Common myeloid progenitor, CD34-positive (primary cell): Measurements from ENCODE around the gene GPC5.
A peak's percentile ranks its signal among the peaks of the same experiment; 100 is the strongest.

Source experiments
- CTCF ChIA-PET: fragments of 350-600 bp; sonication (Branson Sonifier 250); formaldehyde crosslinking; loops from one replicate; lab custom pipeline; 2021; ENCODE audit warnings: antibody characterized with exemption; lab: Charles Lee
- POLR2A ChIA-PET: fragments of 350-600 bp; sonication (Branson Sonifier 250); formaldehyde crosslinking; loops from one replicate; lab custom pipeline; 2021; ENCODE audit warnings: antibody characterized with exemption; lab: Charles Lee
- DNase-seq, 3 donors: peaks; one replicate each; pipeline versions ENCODE4 v3.0.0 to v3.0.0-alpha.2; 2013
- H3K27ac ChIP-seq, 2 experiments: 1 replicate in 1 of 2; 2 replicates in 1 of 2; pipeline ENCODE4 v1.7.0; 2013; ENCODE audit warnings: inconsistent platforms in 2 of 2, low read length in 2 of 2, mild to moderate bottlenecking in 2 of 2, low read depth in 1 of 2, moderate library complexity in 1 of 2; ENCODE audit not compliant: severe bottlenecking in 2 of 2, insufficient read depth in 1 of 2, poor library complexity in 1 of 2
- H3K27me3 ChIP-seq, 5 experiments: replicated peaks in 2 of 5; 1 replicate in 3 of 5; 2 replicates in 2 of 5; pipeline versions ENCODE4 v1.6.1 to v1.7.0; 2013; ENCODE audit warnings: low read length in 4 of 5, mild to moderate bottlenecking in 2 of 5, moderate library complexity in 2 of 5, inconsistent platforms in 1 of 5; ENCODE audit not compliant: insufficient read depth in 5 of 5, control insufficient read depth in 4 of 5
- H3K36me3 ChIP-seq, 4 experiments: 1 replicate in 2 of 4; 2 replicates in 2 of 4; pipeline versions ENCODE4 v1.6.1 to v1.7.0; 2013; ENCODE audit warnings: low read length in 3 of 4, control low read depth in 1 of 4, mild to moderate bottlenecking in 1 of 4; ENCODE audit not compliant: control insufficient read depth in 4 of 4, insufficient read depth in 4 of 4
- H3K4me1 ChIP-seq, 4 experiments: 1 replicate in 3 of 4; 2 replicates in 1 of 4; pipeline versions ENCODE4 v1.6.1 to v1.7.1; 2013; ENCODE audit warnings: low read length in 3 of 4, mild to moderate bottlenecking in 3 of 4, control low read depth in 1 of 4, inconsistent platforms in 1 of 4, moderate library complexity in 1 of 4; ENCODE audit not compliant: control insufficient read depth in 4 of 4, insufficient read depth in 4 of 4; ENCODE audit errors: control extremely low read depth in 1 of 4
- H3K4me3 ChIP-seq, 7 experiments: 1 replicate in 4 of 7; 2 replicates in 3 of 7; pipeline versions ENCODE4 v1.5.1 to v1.7.0; 2013; ENCODE audit warnings: mild to moderate bottlenecking in 7 of 7, low read length in 6 of 7, moderate library complexity in 6 of 7, inconsistent platforms in 2 of 7, low read depth in 2 of 7, control low read depth in 1 of 7; ENCODE audit not compliant: insufficient read depth in 4 of 7, control insufficient read depth in 1 of 7; ENCODE audit errors: extremely low read depth in 1 of 7
- H3K9me3 ChIP-seq, 5 experiments: 1 replicate in 4 of 5; 2 replicates in 1 of 5; pipeline versions ENCODE4 v1.6.1 to v1.7.1; 2013; ENCODE audit warnings: low read length in 4 of 5, mild to moderate bottlenecking in 2 of 5, inconsistent platforms in 1 of 5, low read depth in 1 of 5, moderate library complexity in 1 of 5; ENCODE audit not compliant: control insufficient read depth in 4 of 5, insufficient read depth in 2 of 5; ENCODE audit errors: control extremely low read depth in 1 of 5
- WGBS: methylation state at CpG from one replicate; pipeline ENCODE4 v1.1.5; 2013; ENCODE audit not compliant: insufficient coverage; 5-methylcytosine and 5-hydroxymethylcytosine counted together

Gene GPC5

GRCh38 chr13:91902291-91902690, 503.9 kb downstream of the GPC5 start:
- no peak for DNase-seq
- H3K27ac ChIP-seq, result no peak overlapping the region
- H3K27me3 ChIP-seq, result no peaks in the 10 kb centered on the region
- H3K9me3 ChIP-seq, result no peaks in the 10 kb centered on the region
- H3K4me1 ChIP-seq, result peaks cover 0 to 12% (median 0%) of the 10 kb centered on the region in 4 experiments
- no peaks in the 10 kb centered on the region for H3K36me3 ChIP-seq
- CTCF ChIA-PET, result interaction anchor here (1.0 kb wide), 1 partner anchor 15 kb away, joined by 3 read pairs; no protein-coding TSS in a partner anchor
- POLR2A ChIA-PET, result no interaction called here
- no peak overlapping the region for H3K4me3 ChIP-seq

- no CpG with 5 or more reads among the region's 1 CpG for WGBS
- ChIA-PET CTCF (interaction anchor here (0.6 kb wide), 1 partner anchor 528 kb away, joined by 3 read pairs; no protein-coding TSS in a partner anchor), POLR2A (no interaction called here)
These were observed 505.6 kb downstream of the GPC5 start for GRCh38 chr13:91904005-91904404.

GRCh38 chr13:91904597-91904996, 506.2 kb downstream of the GPC5 start:
- Histone ChIP-seq H3K4me3 (no peak overlapping the region), H3K9me3 (no peaks in the 10 kb centered on the region), H3K27me3 (no peaks in the 10 kb centered on the region), H3K27ac (no peak overlapping the region), H3K36me3 (no peaks in the 10 kb centered on the region), H3K4me1 (peaks cover 0 to 1% (median 0%) of the 10 kb centered on the region in 4 experiments)
- WGBS, result no CpG with 5 or more reads among the region's 1 CpG
- CTCF ChIA-PET, result no interaction called here
- no peak for DNase-seq
- POLR2A ChIA-PET, result no interaction called here

More at GRCh38 chr13:91904005-91904404, 505.6 kb downstream of the GPC5 start:
- H3K27ac ChIP-seq, result no peak overlapping the region
- H3K9me3 ChIP-seq, result no peaks in the 10 kb centered on the region
- H3K4me3 ChIP-seq, result no peak overlapping the region
- H3K36me3 ChIP-seq, result no peaks in the 10 kb centered on the region
- peaks cover 0 to 3% (median 0%) of the 10 kb centered on the region in 4 experiments for H3K4me1 ChIP-seq
- DNase-seq, result no peak
- H3K27me3 ChIP-seq, result no peaks in the 10 kb centered on the region

DNA sequence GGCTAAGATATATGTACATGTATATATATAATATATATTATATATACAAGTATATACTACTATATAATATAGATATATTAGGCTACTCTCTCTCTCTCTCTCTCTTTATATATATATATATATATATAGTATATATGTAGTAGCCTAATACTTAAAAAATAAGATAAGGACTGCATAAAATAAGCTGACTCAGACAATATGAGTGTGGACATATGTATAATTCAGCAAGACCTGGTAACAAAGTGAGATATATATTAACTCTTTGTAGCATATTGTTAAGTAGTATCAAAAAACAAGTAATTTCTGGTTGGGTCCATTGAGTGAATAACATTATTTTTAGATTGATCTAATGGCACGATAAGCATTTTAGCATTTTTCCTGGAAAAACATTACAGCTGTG, 509.0 kb downstream of the GPC5 start:
- WGBS, result 88% methylated on average over 1 of the region's 1 CpG
- no peaks in the 10 kb centered on the region for H3K27me3 ChIP-seq
- CTCF ChIA-PET, result no interaction called here
- no peaks in the 10 kb centered on the region for H3K4me1 ChIP-seq
- H3K36me3 ChIP-seq, result no peaks in the 10 kb centered on the region
- H3K27ac ChIP-seq, result no peak overlapping the region
- no peak overlapping the region for H3K4me3 ChIP-seq
- H3K9me3 ChIP-seq, result no peaks in the 10 kb centered on the region
- POLR2A ChIA-PET, result no interaction called here
- no peak for DNase-seq

DNA sequence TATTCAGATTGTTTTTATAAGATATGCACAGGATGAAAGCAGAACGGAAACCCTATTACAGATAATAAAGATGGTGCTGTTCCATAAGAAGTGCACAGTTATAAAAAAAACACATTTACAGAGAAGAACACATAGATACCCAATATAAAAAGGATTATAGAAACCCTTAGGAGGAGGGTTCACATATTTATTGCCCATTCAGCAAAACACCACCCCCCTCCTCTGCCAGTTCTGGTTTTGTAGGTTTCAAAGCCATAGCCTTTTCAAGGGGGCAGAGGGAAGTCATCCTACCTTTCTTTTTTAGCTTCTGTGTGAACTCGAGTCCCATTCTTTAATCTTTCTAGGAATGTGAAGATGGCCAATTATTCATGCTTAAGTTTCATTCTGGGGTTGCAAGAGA, 511.2 kb downstream of the GPC5 start:
- Histone ChIP-seq H3K9me3 (no peaks in the 10 kb centered on the region), H3K4me1 (no peaks in the 10 kb centered on the region), H3K36me3 (no peaks in the 10 kb centered on the region), H3K27ac (no peak overlapping the region), H3K27me3 (no peaks in the 10 kb centered on the region), H3K4me3 (no peak overlapping the region)
- WGBS, result no CpG with 5 or more reads among the region's 2 CpGs
- ChIA-PET POLR2A (interaction anchor here (0.7 kb wide), 1 partner anchor 92 kb away, joined by 5 read pairs; no protein-coding TSS in a partner anchor), CTCF (no interaction called here)
- DNase-seq, result no peak

DNA sequence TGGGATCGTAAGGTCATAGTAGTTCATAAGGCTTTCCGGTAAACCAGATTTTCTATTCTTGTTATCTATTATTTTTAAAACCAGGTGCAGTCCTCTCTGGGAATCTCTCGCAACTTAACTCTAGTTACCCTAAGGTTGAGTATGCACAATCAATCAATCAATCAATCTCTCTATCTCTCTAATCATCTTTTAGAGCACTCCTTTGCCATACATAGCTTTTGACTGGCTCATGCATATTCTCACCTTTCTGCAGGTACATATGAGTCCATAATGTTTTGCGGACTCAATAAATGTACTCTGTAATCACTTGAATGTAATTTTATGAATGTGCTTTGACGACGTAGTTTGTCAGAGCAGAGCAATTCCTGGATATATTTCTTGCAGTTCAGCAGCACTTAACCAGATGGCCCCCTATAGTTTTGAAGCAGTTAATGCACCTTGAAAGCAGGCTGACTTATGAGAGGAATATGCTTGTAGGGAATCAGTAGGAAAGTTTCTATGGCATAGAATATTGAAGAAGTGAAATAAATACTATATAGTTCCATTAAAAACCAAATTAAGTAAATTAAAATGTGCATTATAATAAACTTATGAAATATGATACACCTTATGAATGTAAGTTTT, 524.7 kb downstream of the GPC5 start:
- POLR2A ChIA-PET, result no interaction called here
- DNase-seq, result peak in 1 of 3 donors; percentile 6
- CTCF ChIA-PET, result no interaction called here
- Histone ChIP-seq H3K27me3 (no peaks in the 10 kb centered on the region), H3K9me3 (no peaks in the 10 kb centered on the region), H3K4me1 (no peaks in the 10 kb centered on the region), H3K36me3 (no peaks in the 10 kb centered on the region), H3K27ac (no peak overlapping the region), H3K4me3 (no peak overlapping the region)
- WGBS, result 77% methylated on average over 3 of the region's 6 CpGs

DNA sequence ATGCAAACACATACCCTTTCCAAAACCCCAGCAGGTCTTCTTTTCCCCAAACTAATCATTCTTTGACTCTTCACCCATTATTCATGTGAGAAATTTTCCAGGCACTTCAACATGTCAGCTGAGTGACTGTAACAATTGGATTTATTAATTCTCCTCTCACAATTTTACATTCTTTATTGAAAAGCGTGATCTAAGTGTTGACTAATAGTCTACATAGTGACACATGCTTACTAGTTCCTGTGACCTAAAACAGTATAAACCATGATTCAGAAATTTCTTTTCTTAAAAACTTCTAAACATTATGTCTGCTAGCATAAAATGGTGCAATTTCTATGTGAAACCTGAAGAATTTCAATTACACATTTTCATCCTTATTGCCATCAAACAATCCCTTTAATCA, 532.3 kb downstream of the GPC5 start:
- Histone ChIP-seq H3K27ac (no peak overlapping the region), H3K36me3 (no peaks in the 10 kb centered on the region), H3K4me3 (no peak overlapping the region), H3K4me1 (no peaks in the 10 kb centered on the region), H3K27me3 (no peaks in the 10 kb centered on the region), H3K9me3 (no peaks in the 10 kb centered on the region)
- ChIA-PET POLR2A (interaction anchor here (0.7 kb wide), 1 partner anchor 131 kb away, joined by 3 read pairs; no protein-coding TSS in a partner anchor), CTCF (no interaction called here)
- WGBS, result no CpG with 5 or more reads among the region's 1 CpG
- no peak for DNase-seq
